ENCODE data around the gene TBC1D2.

GRCh38 chr9:98173181-98173580 lies 82.3 kb downstream of the TBC1D2 start:
- TF ChIP-seq CTCF (IDR thresholded peaks at IDR 0.05; ENCODE audit: low read depth, low read length, missing input control), result no peak
- no peak for TF ChIP-seq YY1 (IDR thresholded peaks at IDR 0.05)
- TF ChIP-seq ZBTB33 (IDR thresholded peaks at IDR 0.05), result no peak

Data from liver (tissue), 2 donors.